Neural progenitor cell (in vitro differentiated cells): ENCODE results near the gene TRAIP. TPM values are rescaled to one million over a fixed set of nuclear protein-coding genes. Genes with fewer than 3 reads are reported as not detected.
A peak's percentile ranks its signal among the peaks of the same experiment; 100 is the strongest.
"Not testable (repeated sequence)": the region's sequence is repeated elsewhere in the genome, so short reads cannot be mapped to it uniquely, and the experiment has no call there.

ENCODE experiments used
- DNase-seq: peaks from one replicate; pipeline ENCODE4 v3.0.0-alpha.2; 2016; ENCODE audit warnings: low spot score
- H2AFZ ChIP-seq: fragments of 200-600 bp; sonication (generic); replicated peaks from 2 replicates; pipeline ENCODE4 v1.6.1; 2016; ENCODE audit warnings: antibody characterized with exemption
- H3F3A ChIP-seq: fragments of 200-600 bp; sonication (generic); 2 replicates; pipeline ENCODE4 v1.6.1; 2016; ENCODE audit warnings: antibody characterized with exemption, low read depth
- H3K27ac ChIP-seq: fragments of 200-600 bp; sonication (generic); 2 replicates; pipeline ENCODE4 v1.5.1; 2016; ENCODE audit warnings: mild to moderate bottlenecking
- H3K27me3 ChIP-seq: fragments of 200-600 bp; sonication (generic); 2 replicates; pipeline ENCODE4 v1.6.1; 2016; ENCODE audit warnings: mild to moderate bottlenecking, moderate library complexity
- H3K36me3 ChIP-seq: fragments of 200-600 bp; sonication (generic); 2 replicates; pipeline ENCODE4 v1.5.1; 2016
- H3K4me1 ChIP-seq: fragments of 200-600 bp; sonication (generic); 2 replicates; pipeline ENCODE4 v1.6.1; 2016; ENCODE audit warnings: mixed run types
- H3K4me2 ChIP-seq: fragments of 200-600 bp; sonication (generic); 2 replicates; pipeline ENCODE4 v1.6.1; 2016
- H3K4me3 ChIP-seq: fragments of 200-600 bp; sonication (generic); 2 replicates; pipeline ENCODE4 v1.5.1; 2016
- H3K79me2 ChIP-seq: fragments of 200-600 bp; sonication (generic); 2 replicates; pipeline ENCODE4 v1.6.1; 2016; ENCODE audit warnings: low read depth
- H3K9ac ChIP-seq: fragments of 200-600 bp; sonication (generic); 2 replicates; pipeline ENCODE4 v1.6.1; 2016
- H3K9me3 ChIP-seq: fragments of 200-600 bp; sonication (generic); 2 replicates; pipeline ENCODE4 v1.5.1; 2016; ENCODE audit warnings: low read depth
- H4K20me1 ChIP-seq: fragments of 200-600 bp; sonication (generic); 2 replicates; pipeline ENCODE4 v1.6.1; 2016; ENCODE audit warnings: low read depth
- H3K27ac Mint-ChIP-seq: 3 replicates; pipeline ENCODE4 v1.8.0; 2021; ENCODE audit warnings: mixed read lengths
- H3K27me3 Mint-ChIP-seq: 2 replicates; pipeline ENCODE4 v1.8.0; 2022; ENCODE audit warnings: low read depth, mild to moderate bottlenecking, inconsistent platforms, moderate library complexity, mixed read lengths; ENCODE audit not compliant: insufficient read depth
- H3K36me3 Mint-ChIP-seq: 3 replicates; pipeline ENCODE4 v1.8.0; 2021; ENCODE audit warnings: mixed read lengths
- H3K4me1 Mint-ChIP-seq: 3 replicates; pipeline ENCODE4 v1.8.0; 2021; ENCODE audit warnings: mixed read lengths
- H3K4me3 Mint-ChIP-seq: 3 replicates; pipeline ENCODE4 v1.8.0; 2021; ENCODE audit warnings: mild to moderate bottlenecking, moderate library complexity, mixed read lengths
- H3K9me3 Mint-ChIP-seq: 3 replicates; pipeline ENCODE4 v1.8.0; 2020; ENCODE audit warnings: mixed read lengths
- CTCF ChIP-seq: fragments of 200-600 bp; sonication (generic); IDR thresholded peaks from 2 replicates; pipeline ENCODE4 v1.5.1; 2017; ENCODE audit warnings: antibody characterized with exemption, mild to moderate bottlenecking
- EZH2 ChIP-seq: fragments of 200-600 bp; sonication (generic); IDR thresholded peaks from 2 replicates; pipeline ENCODE4 v1.6.1; 2017; ENCODE audit warnings: antibody characterized with exemption, mild to moderate bottlenecking, moderate library complexity
- EZH2phosphoT487 ChIP-seq: fragments of 200-600 bp; sonication (generic); IDR thresholded peaks from 2 replicates; pipeline ENCODE4 v1.6.1; 2017; ENCODE audit warnings: antibody characterized with exemption
- total RNA-seq: library from RNA; depleted of rRNA; stranded (reverse); fragments of >200 nt; gene quantifications from 2 replicates; pipeline ENCODE4 v1.2.3, GENCODE V29; 2015; ENCODE audit warnings: low replicate concordance

Gene TRAIP
- total RNA-seq, 1 donor from 2014 or later = 24.4 TPM

GRCh38 chr3:49781415-49782199 lies 74.8 kb downstream of the TRAIP start:
- Histone ChIP-seq H3K4me3 (no peak overlapping the region), H3F3A (peaks cover 8% of the 10 kb centered on the region), H3K4me1 (peaks cover 7% of the 10 kb centered on the region), H3K9me3 (no peaks in the 10 kb centered on the region), H3K27ac (peak overlapping the region; percentile 68), H3K79me2 (peaks cover 97% of the 10 kb centered on the region), H3K36me3 (no peaks in the 10 kb centered on the region), H4K20me1 (peaks cover 41% of the 10 kb centered on the region), H3K9ac (no peak overlapping the region), H2AFZ (no peak overlapping the region), H3K27me3 (no peaks in the 10 kb centered on the region), H3K4me2 (no peak overlapping the region)
- TF ChIP-seq EZH2phosphoT487 = no peak
- TF ChIP-seq CTCF = no peak
- no peak for TF ChIP-seq EZH2
- peak overlapping the region; percentile 27 for H3K27ac Mint-ChIP-seq
- H3K4me1 Mint-ChIP-seq = peaks cover 32% of the 10 kb centered on the region
- no peaks in the 10 kb centered on the region for H3K27me3 Mint-ChIP-seq
- DNase-seq = peak; percentile 51
- no peaks in the 10 kb centered on the region for H3K9me3 Mint-ChIP-seq
- H3K4me3 Mint-ChIP-seq = peak overlapping the region; percentile 2
- peaks cover 29% of the 10 kb centered on the region for H3K36me3 Mint-ChIP-seq

GRCh38 chr3:49780975-49781365 lies 75.4 kb downstream of the TRAIP start:
- H3F3A ChIP-seq, H3K9me3 ChIP-seq, H3K4me3 Mint-ChIP-seq, H2AFZ ChIP-seq, H3K27me3 Mint-ChIP-seq, DNase-seq, H3K4me1 ChIP-seq, H3K4me3 ChIP-seq, H3K9me3 Mint-ChIP-seq, H3K27ac Mint-ChIP-seq, H3K36me3 ChIP-seq, H3K27me3 ChIP-seq: not testable (repeated sequence)
- Histone ChIP-seq H3K79me2 (peaks cover 100% of the 10 kb centered on the region), H3K9ac (peak overlapping the region; percentile 42), H3K4me2 (peak overlapping the region; percentile 37), H3K27ac (peak overlapping the region; percentile 68), H4K20me1 (peaks cover 41% of the 10 kb centered on the region)
- Mint-ChIP-seq H3K36me3 (peaks cover 30% of the 10 kb centered on the region), H3K4me1 (peaks cover 31% of the 10 kb centered on the region)

GRCh38 chr3:49780080-49780974 lies 76.0 kb downstream of the TRAIP start:
- Histone ChIP-seq H3K9ac (peak overlapping the region; percentile 42), H3K4me2 (peak overlapping the region; percentile 37), H3K9me3 (no peaks in the 10 kb centered on the region), H3K27ac (peak overlapping the region; percentile 68), H3K27me3 (no peaks in the 10 kb centered on the region), H2AFZ (no peak overlapping the region), H4K20me1 (peaks cover 43% of the 10 kb centered on the region), H3K79me2 (peaks cover 100% of the 10 kb centered on the region), H3K4me1 (peaks cover 7% of the 10 kb centered on the region), H3K36me3 (no peaks in the 10 kb centered on the region), H3F3A (peaks cover 8% of the 10 kb centered on the region), H3K4me3 (no peak overlapping the region)
- Mint-ChIP-seq H3K27ac (no peak overlapping the region), H3K27me3 (peaks cover 2% of the 10 kb centered on the region), H3K4me1 (peaks cover 27% of the 10 kb centered on the region), H3K36me3 (peaks cover 26% of the 10 kb centered on the region), H3K9me3 (no peaks in the 10 kb centered on the region), H3K4me3 (peak overlapping the region; percentile 9)
- TF ChIP-seq CTCF (no peak), EZH2phosphoT487 (no peak), EZH2 (no peak)
- no peak for DNase-seq
